ENCODE data around the gene PDS5A.
"Not testable (repeated sequence)": the region's sequence is repeated elsewhere in the genome, so short reads cannot be mapped to it uniquely, and the experiment has no call there.

The PDS5A gene

DNA sequence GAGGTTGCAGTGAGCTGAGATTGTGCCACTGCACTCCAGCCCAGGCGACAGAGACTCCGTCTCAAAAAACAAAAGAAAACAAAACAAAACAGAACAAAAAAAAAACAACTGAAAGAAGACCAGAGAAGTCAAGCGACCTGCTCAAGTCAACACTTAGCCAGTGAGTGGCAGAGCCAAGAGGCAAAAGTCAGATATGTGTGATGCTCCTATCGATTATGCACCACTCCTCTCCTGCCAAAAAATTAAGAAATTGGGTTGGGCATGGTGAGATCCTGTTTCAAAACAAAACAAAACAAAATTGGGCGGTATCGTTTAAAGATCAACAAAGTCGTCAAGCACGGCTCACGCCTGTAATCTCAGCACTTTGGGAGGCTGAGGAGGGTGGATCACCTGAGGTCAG lies 137.7 kb downstream of the PDS5A start:
- peaks cover 92% of the 10 kb centered on the region for H3K36me3 ChIP-seq (ENCODE audit: low read depth)
- no peak overlapping the region for H3K4me3 ChIP-seq (ENCODE audit: severe bottlenecking)
- H3K4me1 ChIP-seq (ENCODE audit: insufficient read depth, poor library complexity, severe bottlenecking), result no peaks in the 10 kb centered on the region
- no peaks in the 10 kb centered on the region for H3K27me3 ChIP-seq (ENCODE audit: insufficient read depth, poor library complexity, severe bottlenecking)
- no peak for DNase-seq (ENCODE audit: low spot score)
- no peak overlapping the region for H3K27ac ChIP-seq (ENCODE audit: poor library complexity, severe bottlenecking)
- ATAC-seq (ENCODE audit: low read depth), result no peak
- no peaks in the 10 kb centered on the region for H3K9me3 ChIP-seq (ENCODE audit: severe bottlenecking)
- TF ChIP-seq, protein P1, sequence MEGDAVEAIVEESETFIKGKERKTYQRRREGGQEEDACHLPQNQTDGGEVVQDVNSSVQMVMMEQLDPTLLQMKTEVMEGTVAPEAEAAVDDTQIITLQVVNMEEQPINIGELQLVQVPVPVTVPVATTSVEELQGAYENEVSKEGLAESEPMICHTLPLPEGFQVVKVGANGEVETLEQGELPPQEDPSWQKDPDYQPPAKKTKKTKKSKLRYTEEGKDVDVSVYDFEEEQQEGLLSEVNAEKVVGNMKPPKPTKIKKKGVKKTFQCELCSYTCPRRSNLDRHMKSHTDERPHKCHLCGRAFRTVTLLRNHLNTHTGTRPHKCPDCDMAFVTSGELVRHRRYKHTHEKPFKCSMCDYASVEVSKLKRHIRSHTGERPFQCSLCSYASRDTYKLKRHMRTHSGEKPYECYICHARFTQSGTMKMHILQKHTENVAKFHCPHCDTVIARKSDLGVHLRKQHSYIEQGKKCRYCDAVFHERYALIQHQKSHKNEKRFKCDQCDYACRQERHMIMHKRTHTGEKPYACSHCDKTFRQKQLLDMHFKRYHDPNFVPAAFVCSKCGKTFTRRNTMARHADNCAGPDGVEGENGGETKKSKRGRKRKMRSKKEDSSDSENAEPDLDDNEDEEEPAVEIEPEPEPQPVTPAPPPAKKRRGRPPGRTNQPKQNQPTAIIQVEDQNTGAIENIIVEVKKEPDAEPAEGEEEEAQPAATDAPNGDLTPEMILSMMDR (IDR thresholded peaks at IDR 0.05; ENCODE audit: poor library complexity, severe bottlenecking), result no peak

DNA sequence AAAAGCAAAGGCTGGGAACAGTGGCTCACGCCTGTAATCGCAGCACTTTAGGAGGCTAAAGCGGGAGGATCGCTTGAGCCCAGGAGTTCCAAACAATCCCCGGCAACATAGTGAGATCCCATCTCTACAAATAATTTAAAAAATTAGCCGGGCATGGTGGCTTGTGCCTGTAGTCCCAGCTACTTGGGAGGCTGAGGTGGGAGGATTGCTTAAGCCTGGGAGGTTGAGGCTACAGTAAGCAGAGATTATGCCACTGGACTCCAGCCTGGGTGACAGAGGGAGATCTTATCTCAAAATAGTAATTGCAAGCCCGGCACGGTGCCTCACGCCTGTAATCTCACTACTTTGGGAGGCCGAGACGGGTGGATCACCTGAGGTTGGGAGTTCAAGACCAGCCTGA lies 139.3 kb downstream of the PDS5A start:
- not testable (repeated sequence) for H3K4me1 ChIP-seq (ENCODE audit: insufficient read depth, poor library complexity, severe bottlenecking); DNase-seq (ENCODE audit: low spot score); H3K9me3 ChIP-seq (ENCODE audit: severe bottlenecking); H3K4me3 ChIP-seq (ENCODE audit: severe bottlenecking); ATAC-seq (ENCODE audit: low read depth); H3K27ac ChIP-seq (ENCODE audit: poor library complexity, severe bottlenecking); H3K27me3 ChIP-seq (ENCODE audit: insufficient read depth, poor library complexity, severe bottlenecking)
- peaks cover 86% of the 10 kb centered on the region for H3K36me3 ChIP-seq (ENCODE audit: low read depth)

DNA sequence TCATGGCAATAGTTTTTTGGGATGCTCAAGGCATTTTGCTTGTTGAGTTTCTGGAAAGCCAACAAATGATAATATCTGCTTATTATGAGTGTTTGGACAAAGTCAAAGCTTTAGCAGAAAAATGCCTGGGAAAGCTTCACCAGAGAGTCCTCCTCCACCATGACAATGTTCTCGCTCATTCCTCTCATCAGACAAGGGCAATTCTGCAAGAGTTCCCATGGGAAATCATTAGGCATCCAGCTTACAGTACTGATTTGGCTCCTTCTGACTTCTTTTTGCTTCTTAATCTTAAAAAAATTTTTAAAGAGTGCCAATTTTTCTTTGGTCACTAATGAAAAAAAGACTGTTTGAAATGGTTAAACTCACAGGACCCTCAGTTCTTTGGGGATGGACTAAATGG lies 143.4 kb downstream of the PDS5A start:
- Histone ChIP-seq H3K36me3 (ENCODE audit: low read depth) (peaks cover 71% of the 10 kb centered on the region), H3K9me3 (ENCODE audit: severe bottlenecking) (no peaks in the 10 kb centered on the region), H3K4me1 (ENCODE audit: insufficient read depth, poor library complexity, severe bottlenecking) (no peaks in the 10 kb centered on the region), H3K27ac (ENCODE audit: poor library complexity, severe bottlenecking) (no peak overlapping the region), H3K4me3 (ENCODE audit: severe bottlenecking) (no peak overlapping the region), H3K27me3 (ENCODE audit: insufficient read depth, poor library complexity, severe bottlenecking) (no peaks in the 10 kb centered on the region)
- TF ChIP-seq, protein P1 (IDR thresholded peaks at IDR 0.05; ENCODE audit: poor library complexity, severe bottlenecking), result no peak
- no peak for ATAC-seq (ENCODE audit: low read depth)
- DNase-seq (ENCODE audit: low spot score), result no peak

DNA sequence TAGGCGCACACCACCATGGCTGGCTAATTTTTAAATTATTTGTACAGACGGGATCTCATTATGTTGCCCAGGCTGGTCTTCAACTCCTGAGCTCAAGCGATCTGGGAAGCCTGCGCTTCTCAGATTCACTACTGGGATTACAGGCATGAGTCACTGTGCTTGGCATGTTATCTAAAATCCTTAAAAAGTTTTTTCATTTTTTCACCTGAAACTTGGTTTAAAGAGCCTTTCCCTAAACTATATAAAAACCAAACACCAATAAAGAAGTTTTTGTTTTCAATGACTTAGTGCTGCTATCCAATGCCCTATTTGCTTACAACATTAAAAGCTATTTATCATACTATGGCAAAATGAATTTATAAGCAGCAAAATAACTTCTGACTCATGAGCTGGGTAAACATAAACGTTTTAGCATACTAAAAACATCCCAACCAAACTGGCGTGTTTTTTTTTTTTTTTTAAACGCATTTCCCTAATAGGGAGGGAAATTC lies 151.9 kb downstream of the PDS5A start:
- peak; percentile 74 for ATAC-seq (ENCODE audit: low read depth)
- Histone ChIP-seq H3K27ac (ENCODE audit: poor library complexity, severe bottlenecking) (peak overlapping the region; percentile 41), H3K27me3 (ENCODE audit: insufficient read depth, poor library complexity, severe bottlenecking) (no peaks in the 10 kb centered on the region), H3K9me3 (ENCODE audit: severe bottlenecking) (no peaks in the 10 kb centered on the region), H3K36me3 (ENCODE audit: low read depth) (peaks cover 60% of the 10 kb centered on the region), H3K4me3 (ENCODE audit: severe bottlenecking) (no peak overlapping the region), H3K4me1 (ENCODE audit: insufficient read depth, poor library complexity, severe bottlenecking) (peaks cover 8% of the 10 kb centered on the region)
- no peak for DNase-seq (ENCODE audit: low spot score)
- TF ChIP-seq, protein P1 (IDR thresholded peaks at IDR 0.05; ENCODE audit: poor library complexity, severe bottlenecking), result no peak

DNA sequence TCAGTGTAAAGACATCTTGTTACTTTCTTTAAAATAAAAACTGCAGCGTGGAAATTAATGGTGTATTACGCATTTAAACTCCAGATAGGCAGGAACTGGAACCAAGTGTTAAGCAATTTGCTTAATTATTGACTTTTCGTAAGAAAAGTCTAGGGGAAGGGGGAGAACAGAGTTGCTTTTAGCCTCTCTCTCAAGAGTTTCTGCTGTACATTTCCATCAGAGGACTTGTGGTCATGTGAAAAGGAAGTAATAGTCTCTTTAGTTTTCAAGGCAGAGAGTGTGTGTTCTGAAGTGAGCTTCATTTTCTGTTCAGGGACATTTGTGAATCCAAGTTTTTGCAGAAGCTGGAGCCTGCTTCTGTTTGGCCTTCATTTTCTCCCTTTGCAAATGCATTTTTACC lies 152.6 kb downstream of the PDS5A start:
- no peak overlapping the region for H3K27ac ChIP-seq (ENCODE audit: poor library complexity, severe bottlenecking)
- H3K36me3 ChIP-seq (ENCODE audit: low read depth), result peaks cover 53% of the 10 kb centered on the region
- H3K4me1 ChIP-seq (ENCODE audit: insufficient read depth, poor library complexity, severe bottlenecking), result peaks cover 8% of the 10 kb centered on the region
- TF ChIP-seq, protein P1 (IDR thresholded peaks at IDR 0.05; ENCODE audit: poor library complexity, severe bottlenecking), result no peak
- no peak overlapping the region for H3K4me3 ChIP-seq (ENCODE audit: severe bottlenecking)
- no peak for DNase-seq (ENCODE audit: low spot score)
- ATAC-seq (ENCODE audit: low read depth), result no peak
- H3K27me3 ChIP-seq (ENCODE audit: insufficient read depth, poor library complexity, severe bottlenecking), result no peaks in the 10 kb centered on the region
- no peaks in the 10 kb centered on the region for H3K9me3 ChIP-seq (ENCODE audit: severe bottlenecking)
